HT-29 (cell line): Measurements from ENCODE around the gene IFNLR1. TPM values are rescaled to one million over a fixed set of nuclear protein-coding genes. Genes with fewer than 3 reads are reported as not detected.

Experiments used
- DNase-seq: peaks from one replicate; pipeline ENCODE4 v3.0.0-alpha.2; 2015; ENCODE audit warnings: low spot score
- total RNA-seq: library from RNA; depleted of rRNA; stranded (reverse); fragments of >200 nt; shearing (Covaris generic); gene quantifications from 2 replicates; pipeline ENCODE4 v1.2.3, GENCODE V29; 2014; rRNA removed

The IFNLR1 gene
- total RNA-seq, 1 experiment from 2014 or later: 3.5 TPM

DNA sequence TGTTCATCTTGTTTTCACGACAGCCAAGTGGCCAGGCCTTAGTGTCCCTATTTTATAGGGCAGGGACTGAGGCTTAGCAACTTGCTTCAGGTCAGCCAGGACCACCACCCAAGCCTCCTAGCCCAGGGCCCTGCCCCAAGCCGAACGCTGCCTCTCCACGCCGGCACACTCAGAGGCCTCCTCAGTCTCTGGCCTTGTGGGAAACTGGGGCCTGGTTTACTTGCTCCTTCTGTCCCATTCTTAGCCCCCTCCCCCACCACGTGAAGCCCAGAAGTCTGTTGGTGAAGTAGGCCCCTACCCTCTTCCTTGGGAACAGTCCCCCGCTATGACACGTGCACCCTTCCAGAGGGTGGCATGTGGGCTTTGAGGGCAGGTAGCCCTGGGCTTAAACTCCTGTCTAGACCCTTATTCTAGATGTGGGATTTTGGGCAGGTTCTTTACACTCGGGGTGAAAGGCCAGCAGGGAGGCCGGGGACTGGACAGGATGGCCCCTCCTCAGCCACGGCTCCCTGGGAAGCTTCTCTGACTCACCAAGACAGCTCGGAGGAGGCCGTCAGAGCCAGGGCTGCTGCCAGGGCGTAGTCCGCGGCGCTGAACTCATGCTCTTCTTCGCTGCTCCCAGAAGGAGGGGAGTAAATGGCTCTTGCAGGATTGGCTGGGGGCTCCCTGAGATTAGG, 79.5 kb downstream of the IFNLR1 start:
- DNase-seq: peak; percentile 78

DNA sequence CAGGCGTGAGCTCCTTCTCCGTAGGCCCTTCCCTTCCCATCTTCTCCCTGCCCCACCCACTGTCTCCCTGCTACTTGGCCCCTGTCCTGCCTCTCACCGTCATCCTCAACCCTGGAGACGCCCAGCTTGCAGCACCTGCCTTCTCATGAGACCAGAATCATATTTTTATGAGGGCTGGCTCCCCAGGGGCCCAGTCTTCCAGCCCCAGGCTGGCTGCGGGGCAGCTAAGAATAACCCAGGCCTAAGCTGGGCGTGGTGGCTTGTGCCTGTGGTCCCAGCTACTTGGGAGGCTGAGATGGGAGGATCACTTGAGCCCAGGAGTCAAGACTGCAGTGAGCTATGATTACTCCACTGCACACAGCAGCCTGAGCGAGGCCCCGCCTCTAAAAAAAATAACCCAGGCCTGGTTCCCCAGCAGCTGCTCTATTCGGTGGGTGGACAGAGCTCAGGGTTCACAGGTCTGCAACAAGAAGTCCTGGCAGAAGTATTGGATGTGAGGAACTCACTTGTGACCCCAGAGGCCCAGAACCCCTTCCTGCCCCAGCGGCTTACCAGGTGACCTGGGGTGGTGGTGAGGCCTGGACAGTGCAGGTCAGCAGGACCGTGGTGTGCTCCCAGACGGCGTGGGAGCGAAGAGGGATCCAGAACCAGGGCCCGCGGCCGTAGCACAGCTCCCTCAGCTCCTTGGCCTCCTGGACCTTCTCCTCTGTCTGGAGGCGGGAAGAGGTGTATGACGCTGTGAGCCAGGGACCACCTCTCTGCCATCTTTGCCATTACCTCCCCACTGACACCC, 81.5 kb downstream of the IFNLR1 start:
- DNase-seq: no peak

DNA sequence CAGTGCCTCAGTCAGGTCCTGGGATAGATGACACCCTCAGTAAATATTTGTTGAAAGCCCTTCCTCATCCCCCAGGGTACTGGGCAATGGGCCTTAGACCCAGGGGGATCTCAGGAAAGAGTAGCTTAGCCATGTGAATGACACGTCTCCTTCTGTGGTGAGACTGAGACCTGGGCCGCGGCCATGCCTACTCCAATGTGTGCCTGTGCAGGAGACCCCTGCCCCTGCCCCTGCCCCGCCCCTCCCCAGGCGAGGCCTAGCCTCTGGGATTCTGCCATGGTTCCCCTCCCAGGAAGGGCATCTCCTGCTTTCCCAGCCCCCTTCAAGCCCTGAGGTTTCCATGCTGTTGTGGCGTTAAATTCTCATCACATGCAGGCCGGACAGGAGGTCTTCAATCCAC, 82.2 kb downstream of the IFNLR1 start:
- DNase-seq: no peak

Other genes starting within 250 kb of the IFNLR1 start
- 56.4 and 74.5 TPM in 2 replicates for gene PNRC2, start 227.5 kb downstream of the IFNLR1 start, total RNA-seq
- gene SRSF10, start 207.0 kb downstream of the IFNLR1 start, total RNA-seq: 140 and 147 TPM in 2 replicates
- 19.8 and 20.7 TPM in 2 replicates for gene MYOM3, start 75.2 kb downstream of the IFNLR1 start, total RNA-seq
- gene IL22RA1, start 44.1 kb downstream of the IFNLR1 start, total RNA-seq: 21.7 and 32.8 TPM in 2 replicates
- gene GRHL3, start 132.1 kb upstream of the IFNLR1 start, total RNA-seq: 5.5 and 9.0 TPM in 2 replicates
- 5.3 and 5.4 TPM in 2 replicates for gene STPG1, start 226.5 kb upstream of the IFNLR1 start, total RNA-seq
- 25.2 and 29.4 TPM in 2 replicates for gene NIPAL3, start 228.5 kb upstream of the IFNLR1 start, total RNA-seq